ENCODE data around the gene MAX. TPM values are rescaled to one million over a fixed set of nuclear protein-coding genes. Genes with fewer than 3 reads are reported as not detected.

Gene MAX
- 27.5 and 41.7 TPM in 2 replicates for total RNA-seq

GRCh38 chr14:65102441-65103149, at the start of gene MAX:
MAX (minus strand) TSS chr14:65102517; CDS start chr14:65102339, 178 bp downstream.

Other genes starting within 250 kb of the MAX start
- under 0.01 TPM in 1 of 2 replicates, not detected in the other for gene SPTB, start 222.6 kb downstream of the MAX start, total RNA-seq
- 30.9 and 39.5 TPM in 2 replicates for gene CHURC1, start 188.1 kb downstream of the MAX start, total RNA-seq
- 2.2 and 4.3 TPM in 2 replicates for gene GPX2, start 159.8 kb downstream of the MAX start, total RNA-seq
- gene RAB15, start 130.2 kb downstream of the MAX start, total RNA-seq = under 0.01 and 2.7 TPM in 2 replicates
- 7.0 and 8.1 TPM in 2 replicates for gene FNTB, start 115.6 kb downstream of the MAX start, total RNA-seq